NCI-H2107 (cell line): ENCODE results near the gene NFAM1.

Experiments used
- DNase-seq: peaks from one replicate; lab custom pipeline; 2025; lab: John Stamatoyannopoulos, UW

Gene NFAM1

DNA sequence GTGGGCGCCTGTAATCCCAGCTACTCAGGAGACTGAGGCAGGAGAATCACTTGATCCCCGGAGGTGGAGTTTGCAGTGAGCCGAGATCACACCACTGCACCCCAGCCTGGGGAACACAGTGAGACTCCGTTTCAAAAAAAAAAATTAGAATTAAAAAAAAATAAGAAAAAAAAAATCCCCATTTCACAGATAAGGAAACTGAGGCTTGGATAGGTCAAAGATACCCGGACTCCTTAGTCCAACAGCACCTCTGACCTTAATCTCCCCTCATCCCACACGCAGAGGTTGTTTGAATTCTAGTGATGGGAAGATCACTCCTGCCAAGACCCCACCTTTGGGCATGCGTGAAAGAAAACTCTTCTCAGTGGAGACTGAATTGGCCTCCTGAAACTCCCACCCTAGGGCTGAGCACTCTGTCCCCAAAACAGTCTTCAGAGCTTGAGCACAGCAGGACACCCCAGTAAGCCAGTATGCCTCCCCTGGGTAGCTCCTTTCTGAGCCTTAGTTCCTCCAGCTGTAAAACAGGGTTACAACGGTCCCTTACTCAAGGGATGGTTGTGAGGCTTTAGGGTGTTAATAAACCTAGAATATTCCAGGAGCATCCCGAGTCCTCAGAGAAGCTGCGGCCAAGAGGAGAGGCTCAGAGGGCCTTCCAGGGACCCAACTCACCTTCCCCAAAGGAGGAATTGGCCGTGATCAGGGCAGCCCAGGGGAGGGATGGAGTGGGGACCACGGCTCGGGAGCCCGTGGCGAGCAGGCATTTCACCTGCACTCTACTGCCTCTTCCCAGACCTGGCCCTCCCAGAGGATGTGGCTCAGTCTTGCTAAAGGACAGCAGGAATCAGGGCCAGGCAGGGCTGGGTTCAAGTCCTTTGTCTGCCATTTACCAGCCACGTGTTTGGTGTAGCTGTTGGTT lies 73.3 kb downstream of the NFAM1 start:
- DNase-seq, result no peak

DNA sequence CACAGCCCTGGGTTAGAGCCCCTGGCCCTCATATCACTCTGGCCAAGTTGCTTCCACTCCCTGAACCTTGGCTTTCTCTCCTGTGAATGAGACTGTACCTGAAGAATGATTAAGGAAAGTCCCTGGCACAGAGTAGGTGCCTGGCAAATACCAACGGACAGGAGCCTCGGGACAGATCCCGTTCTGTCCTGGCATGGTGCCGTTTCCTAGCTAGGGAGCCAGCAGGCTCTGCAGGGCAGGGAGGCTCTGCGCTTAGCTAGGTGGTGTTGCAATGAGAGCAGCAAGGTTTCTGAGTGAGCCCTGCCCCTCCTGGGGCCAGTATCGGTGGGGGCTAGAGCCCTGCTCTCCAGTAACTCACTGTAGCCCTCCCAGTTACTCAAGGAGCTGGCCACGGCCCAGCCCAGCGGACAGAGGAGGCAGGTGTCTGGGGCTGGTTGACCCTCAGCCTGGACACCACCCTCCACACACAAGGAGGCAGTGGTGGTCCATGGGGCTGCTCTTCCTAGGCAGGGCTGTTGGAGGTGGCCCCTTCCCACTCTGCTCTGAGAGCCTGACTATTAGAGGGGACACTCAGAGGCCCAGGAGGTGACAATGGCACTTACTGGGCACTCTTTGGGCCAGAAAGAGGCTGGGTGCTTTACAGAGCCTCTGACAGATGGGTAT lies 74.4 kb downstream of the NFAM1 start:
- no peak for DNase-seq

DNA sequence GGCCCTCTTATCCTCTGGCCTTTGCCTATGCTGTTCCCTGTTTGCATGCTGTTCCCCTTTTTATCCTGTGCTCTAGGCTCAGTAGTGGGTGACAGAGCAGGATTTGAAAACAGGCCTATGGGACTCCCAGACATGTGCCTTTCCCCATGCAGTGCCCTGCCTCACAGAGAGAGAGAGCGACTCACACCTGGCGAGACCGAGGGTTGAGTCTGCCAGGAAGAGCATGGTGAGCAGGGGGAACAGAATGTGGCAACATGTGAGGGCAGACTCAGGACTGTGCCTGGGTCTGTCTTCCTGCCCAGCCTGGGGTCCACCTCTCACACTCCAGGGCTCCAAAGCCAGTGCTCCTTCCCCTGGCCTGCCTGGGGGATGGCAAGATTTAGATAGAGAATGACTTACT lies 75.0 kb downstream of the NFAM1 start:
- DNase-seq, result no peak

DNA sequence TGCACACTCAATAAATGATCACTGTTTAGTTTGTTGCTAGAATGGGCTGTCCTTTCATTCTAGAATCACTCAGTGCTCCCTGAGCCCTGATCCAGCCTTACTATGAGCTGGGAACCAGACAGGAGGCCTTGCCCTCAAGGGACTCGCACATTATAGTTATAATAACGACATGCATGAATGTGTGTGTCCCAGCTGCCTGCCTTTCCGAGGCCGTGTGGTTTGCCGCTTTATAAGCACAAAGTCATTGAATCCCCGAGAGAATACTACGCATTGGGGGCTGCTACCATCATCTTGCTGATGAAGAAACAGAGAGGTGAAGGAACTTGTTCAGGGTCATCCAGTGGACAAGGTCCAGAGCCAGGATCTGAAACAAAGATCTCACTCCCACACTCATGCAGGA lies 75.7 kb downstream of the NFAM1 start:
- DNase-seq, result no peak

- no peak for DNase-seq
Measured at GRCh38 chr22:42353883-42354727, 78.1 kb downstream of the NFAM1 start.

- no peak for DNase-seq
Measured at GRCh38 chr22:42350373-42350772, 81.8 kb downstream of the NFAM1 start.

- DNase-seq, result no peak
Measured at GRCh38 chr22:42347281-42347824, 84.8 kb downstream of the NFAM1 start.

- no peak for DNase-seq
Measured at GRCh38 chr22:42346722-42347121, 85.5 kb downstream of the NFAM1 start.

GRCh38 chr22:42345458-42345857 lies 86.7 kb downstream of the NFAM1 start:
- no peak for DNase-seq

GRCh38 chr22:42344361-42344905 lies 87.8 kb downstream of the NFAM1 start:
- no peak for DNase-seq

DNA sequence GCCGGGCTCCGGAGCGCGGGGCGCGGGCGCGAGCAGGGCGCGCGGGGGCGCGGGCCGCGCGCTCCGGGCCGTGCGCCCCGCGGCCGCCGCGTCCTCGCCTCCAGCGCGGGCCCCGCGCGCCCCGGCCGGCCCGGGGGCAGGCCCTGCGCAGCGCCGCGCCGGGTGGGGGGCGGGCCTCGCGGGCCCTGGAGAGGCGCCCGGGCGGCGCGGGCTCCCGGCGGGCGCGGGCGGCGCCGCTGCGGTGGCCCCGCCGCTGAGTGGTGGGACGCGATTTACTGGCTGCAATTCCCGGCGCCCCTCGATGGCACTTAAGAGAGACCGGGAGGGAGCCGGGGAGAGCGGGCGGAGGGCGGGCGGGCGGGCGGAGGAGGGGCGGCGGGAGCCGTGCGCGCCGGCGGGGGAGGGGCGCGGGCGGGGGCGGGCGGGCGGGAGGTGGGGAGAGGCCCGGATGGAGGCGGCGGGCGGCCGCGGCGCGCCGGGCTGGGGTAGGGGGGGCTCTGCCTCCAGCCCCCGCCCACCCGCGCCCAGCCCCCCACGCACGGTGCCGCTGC lies 88.6 kb downstream of the NFAM1 start:
- no peak for DNase-seq

DNA sequence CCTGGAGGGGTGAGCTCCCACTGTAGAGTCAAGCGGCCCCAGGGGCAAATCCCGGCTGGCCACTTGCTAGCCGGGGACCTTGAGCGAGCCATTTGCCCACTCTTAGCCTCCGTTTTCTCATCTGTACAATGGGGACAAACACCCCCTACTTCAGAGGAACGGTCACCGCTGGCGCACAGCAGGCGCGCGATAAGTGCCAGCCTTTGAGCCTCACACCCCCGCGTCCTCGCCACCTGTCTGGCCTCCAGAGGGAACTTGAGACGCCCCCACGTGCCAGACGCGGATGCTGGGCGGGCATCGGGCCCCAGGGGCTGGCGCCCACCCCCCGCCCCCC lies 89.1 kb downstream of the NFAM1 start:
- no peak for DNase-seq

DNA sequence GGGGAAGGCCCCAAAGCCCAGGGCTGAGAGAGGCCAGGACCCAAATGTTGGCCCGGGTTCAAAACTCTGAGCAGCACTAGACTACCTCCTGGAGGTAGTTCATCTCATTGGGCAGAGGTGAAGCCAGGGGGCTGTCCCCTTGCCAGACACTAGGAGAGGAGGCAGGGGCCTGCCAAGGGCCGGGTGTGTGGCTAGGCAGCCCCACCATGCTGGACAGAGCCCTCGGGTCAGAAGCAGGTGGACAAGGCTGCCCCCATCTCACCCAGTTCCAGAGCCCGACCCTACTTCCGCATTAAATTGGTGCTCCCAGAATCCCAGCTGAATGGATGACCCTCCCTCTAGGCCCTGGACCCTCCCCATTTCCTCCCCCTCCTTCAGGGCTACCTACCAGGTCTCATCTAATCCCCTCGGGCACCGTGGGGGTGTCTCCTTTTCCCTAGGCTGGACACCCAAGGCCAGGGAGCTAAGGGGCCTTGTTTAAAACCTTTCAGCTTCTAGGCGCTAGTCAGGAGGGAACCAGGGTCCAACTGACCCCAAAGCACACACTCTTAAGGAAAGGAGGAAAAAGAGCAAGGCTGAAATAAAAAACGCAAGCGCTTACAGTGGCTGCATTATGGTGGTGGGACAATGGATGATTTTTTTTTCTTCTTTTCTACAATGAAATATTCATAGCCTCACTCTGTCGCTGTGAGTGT lies 89.6 kb downstream of the NFAM1 start:
- no peak for DNase-seq

GRCh38 chr22:42341779-42342178 lies 90.4 kb downstream of the NFAM1 start:
- DNase-seq, result no peak

GRCh38 chr22:42340829-42341383 lies 91.3 kb downstream of the NFAM1 start:
- DNase-seq, result no peak

DNA sequence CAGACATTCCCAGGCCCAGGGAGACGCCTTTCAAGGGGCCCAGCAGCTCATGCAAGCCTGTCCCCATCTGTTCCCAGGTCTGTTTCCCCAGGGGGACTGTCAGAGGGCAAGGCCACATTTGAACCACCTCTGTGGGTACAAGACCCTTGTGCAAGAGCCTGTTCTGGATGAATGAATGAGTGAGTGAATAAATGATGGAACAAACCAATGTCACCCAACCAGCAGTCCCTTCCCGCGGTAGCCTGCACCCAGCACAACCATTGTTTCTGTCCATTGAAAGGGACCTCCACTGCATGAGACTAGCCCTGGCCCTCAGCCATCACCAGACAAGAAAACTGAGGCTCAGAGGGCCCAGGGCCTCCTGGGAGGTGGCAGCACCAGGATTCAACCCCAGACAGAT lies 92.1 kb downstream of the NFAM1 start:
- DNase-seq, result no peak

DNA sequence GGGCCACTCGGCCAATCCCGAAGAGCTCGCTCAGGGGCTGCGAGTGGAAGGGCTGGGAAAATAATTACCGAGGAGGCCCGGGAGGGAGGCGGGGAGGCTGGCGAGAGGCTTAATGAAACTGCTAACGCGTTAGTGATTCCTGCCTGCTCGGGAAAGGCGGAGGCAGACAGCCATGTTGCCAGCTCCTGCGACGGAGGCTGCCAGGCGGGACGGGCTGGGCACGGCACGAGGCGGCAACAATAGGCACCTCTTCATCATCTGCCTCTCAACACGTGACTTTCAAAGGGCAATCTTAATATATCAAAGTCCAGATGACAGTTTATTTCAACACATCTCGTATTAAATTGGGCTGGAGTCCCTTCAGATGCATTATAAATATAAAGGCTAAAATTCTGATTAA lies 93.7 kb downstream of the NFAM1 start:
- DNase-seq, result no peak

DNA sequence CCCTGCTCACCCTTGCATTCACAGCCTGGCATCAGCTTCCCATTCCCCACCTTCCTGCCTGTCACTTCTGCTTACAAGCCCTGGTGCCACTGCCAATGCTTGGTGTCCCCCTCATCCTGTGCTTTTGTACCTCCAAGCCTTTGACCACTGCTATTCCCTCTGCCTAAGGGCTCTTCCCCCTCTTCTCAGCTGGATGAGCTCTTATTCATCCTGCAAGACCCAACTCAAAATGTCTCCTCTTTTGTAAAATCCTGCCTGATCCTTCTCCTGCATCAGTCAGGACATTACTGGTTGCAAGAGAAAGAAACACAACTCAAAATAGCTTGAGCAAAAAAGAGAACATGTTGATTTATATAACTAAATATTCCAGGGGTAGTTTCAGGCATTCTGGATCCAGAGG lies 94.8 kb downstream of the NFAM1 start:
- no peak for DNase-seq

- DNase-seq, result no peak
Measured at GRCh38 chr22:42336527-42337227, 95.5 kb downstream of the NFAM1 start.

DNA sequence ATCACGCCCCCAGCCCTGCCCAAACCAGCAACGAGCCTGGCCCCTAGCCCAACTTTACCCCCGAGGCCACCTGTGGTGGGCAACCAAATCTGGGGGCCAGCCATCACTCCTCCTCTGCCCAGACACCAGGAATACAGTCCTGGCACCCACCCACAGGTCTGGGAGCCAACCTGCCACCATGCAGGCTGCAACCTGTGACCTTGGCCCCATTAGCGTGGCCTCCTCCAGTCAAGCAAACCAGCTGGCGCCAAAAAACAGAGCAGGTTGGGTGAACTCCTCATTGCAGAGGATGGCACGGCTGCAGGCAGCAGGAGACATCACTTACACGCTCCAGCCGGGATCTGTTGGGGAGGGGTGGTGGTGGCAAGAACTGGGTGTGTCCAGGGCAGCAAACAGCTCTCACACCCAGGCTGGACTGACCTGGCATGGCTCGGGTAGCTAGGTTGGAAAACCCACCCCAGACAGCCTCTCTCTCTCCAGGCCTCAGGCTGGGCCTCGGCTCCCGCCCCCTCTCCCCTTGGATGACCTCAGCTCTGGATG lies 96.3 kb downstream of the NFAM1 start:
- no peak for DNase-seq
